ENCODE data around the gene PDLIM5. TPM values are rescaled to one million over a fixed set of nuclear protein-coding genes. Genes with fewer than 3 reads are reported as not detected.

The PDLIM5 gene
- total RNA-seq, 3 donors from 2014 or later (not counting 1 experiment from before 2014, with no cell fraction given), result 41.8 to 94.8 (median 50.5) TPM

GRCh38 chr4:94414907-94415306 lies 36.8 kb upstream of the PDLIM5 start:
- Mint-ChIP-seq H3K4me1 (no peaks in the 10 kb centered on the region), H3K27ac (no peak overlapping the region), H3K4me3 (no peak overlapping the region), H3K9me3 (peaks cover 0 to 2% of the 10 kb centered on the region in 2 donors), H3K36me3 (no peaks in the 10 kb centered on the region), H3K27me3 (ENCODE audit: low read depth in 2 of 2) (peaks cover 20 to 58% of the 10 kb centered on the region in 2 donors)
- no peaks in the 10 kb centered on the region for H3K4me1 ChIP-seq (ENCODE audit: control insufficient read depth, insufficient read depth, low read length)
- intact Hi-C loops (cut with micrococcal nuclease), result no loop called here
- no peak overlapping the region for H3K4me3 ChIP-seq (ENCODE audit: low read length)
- H3K9me3 ChIP-seq (ENCODE audit: control insufficient read depth, insufficient read depth, low read length), result no peaks in the 10 kb centered on the region
- no peak for TF ChIP-seq CTCF (IDR thresholded peaks at IDR 0.05)
- DNase-seq (no peak), ATAC-seq (no peak)
- peaks cover 2% of the 10 kb centered on the region for H3K27me3 ChIP-seq (ENCODE audit: control insufficient read depth, insufficient read depth, low read length)
- WGBS (ENCODE audit: insufficient coverage), result 100% methylated on average over 1 of the region's 1 CpG
- H3K27ac ChIP-seq (ENCODE audit: low read length), result no peak overlapping the region
- no peaks in the 10 kb centered on the region for H3K36me3 ChIP-seq (ENCODE audit: control insufficient read depth, insufficient read depth, low read length)

GRCh38 chr4:94415448-94415847 lies 36.3 kb upstream of the PDLIM5 start:
- Mint-ChIP-seq H3K4me1 (no peaks in the 10 kb centered on the region), H3K27me3 (ENCODE audit: low read depth in 2 of 2) (peaks cover 20 to 58% of the 10 kb centered on the region in 2 donors), H3K27ac (no peak overlapping the region), H3K36me3 (no peaks in the 10 kb centered on the region), H3K4me3 (no peak overlapping the region), H3K9me3 (peaks cover 0 to 2% of the 10 kb centered on the region in 2 donors)
- peaks cover 2% of the 10 kb centered on the region for H3K27me3 ChIP-seq (ENCODE audit: control insufficient read depth, insufficient read depth, low read length)
- DNase-seq, result no peak
- H3K4me3 ChIP-seq (ENCODE audit: low read length), result no peak overlapping the region
- no peak overlapping the region for H3K27ac ChIP-seq (ENCODE audit: low read length)
- no peaks in the 10 kb centered on the region for H3K9me3 ChIP-seq (ENCODE audit: control insufficient read depth, insufficient read depth, low read length)
- no peak for TF ChIP-seq CTCF (IDR thresholded peaks at IDR 0.05)
- H3K36me3 ChIP-seq (ENCODE audit: control insufficient read depth, insufficient read depth, low read length), result no peaks in the 10 kb centered on the region
- WGBS (ENCODE audit: insufficient coverage), result 90% methylated on average over 2 of the region's 3 CpGs
- ATAC-seq, result no peak
- no peaks in the 10 kb centered on the region for H3K4me1 ChIP-seq (ENCODE audit: control insufficient read depth, insufficient read depth, low read length)
- intact Hi-C loops (cut with micrococcal nuclease), result no loop called here

- Mint-ChIP-seq H3K9me3 (peaks cover 0 to 2% of the 10 kb centered on the region in 2 donors), H3K27ac (no peak overlapping the region), H3K4me1 (no peaks in the 10 kb centered on the region), H3K4me3 (no peak overlapping the region), H3K36me3 (no peaks in the 10 kb centered on the region), H3K27me3 (ENCODE audit: low read depth in 2 of 2) (peaks cover 20 to 63% of the 10 kb centered on the region in 2 donors)
- Histone ChIP-seq H3K27me3 (ENCODE audit: control insufficient read depth, insufficient read depth, low read length) (peaks cover 2% of the 10 kb centered on the region), H3K4me3 (ENCODE audit: low read length) (no peak overlapping the region), H3K4me1 (ENCODE audit: control insufficient read depth, insufficient read depth, low read length) (no peaks in the 10 kb centered on the region), H3K27ac (ENCODE audit: low read length) (no peak overlapping the region), H3K9me3 (ENCODE audit: control insufficient read depth, insufficient read depth, low read length) (no peaks in the 10 kb centered on the region), H3K36me3 (ENCODE audit: control insufficient read depth, insufficient read depth, low read length) (no peaks in the 10 kb centered on the region)
- ATAC-seq, result no peak
- TF ChIP-seq CTCF (IDR thresholded peaks at IDR 0.05), result no peak
- intact Hi-C loops (cut with micrococcal nuclease), result no loop called here
- WGBS (ENCODE audit: insufficient coverage), result 93% methylated on average over 3 of the region's 4 CpGs
- DNase-seq, result no peak
Measured at GRCh38 chr4:94416335-94416734, 35.4 kb upstream of the PDLIM5 start.

GRCh38 chr4:94416981-94417380 lies 34.8 kb upstream of the PDLIM5 start:
- DNase-seq (no peak), ATAC-seq (no peak)
- peaks cover 0 to 2% of the 10 kb centered on the region in 2 donors for H3K9me3 Mint-ChIP-seq
- peaks cover 20 to 61% of the 10 kb centered on the region in 2 donors for H3K27me3 Mint-ChIP-seq (ENCODE audit: low read depth in 2 of 2)
- WGBS (ENCODE audit: insufficient coverage), result no CpG with 5 or more reads among the region's 1 CpG
- no peak overlapping the region for H3K4me3 Mint-ChIP-seq
- H3K27ac Mint-ChIP-seq, result no peak overlapping the region
- H3K36me3 ChIP-seq (ENCODE audit: control insufficient read depth, insufficient read depth, low read length), result no peaks in the 10 kb centered on the region
- no peak overlapping the region for H3K27ac ChIP-seq (ENCODE audit: low read length)
- no peaks in the 10 kb centered on the region for H3K36me3 Mint-ChIP-seq
- no peaks in the 10 kb centered on the region for H3K4me1 Mint-ChIP-seq
- H3K4me3 ChIP-seq (ENCODE audit: low read length), result no peak overlapping the region
- no peaks in the 10 kb centered on the region for H3K4me1 ChIP-seq (ENCODE audit: control insufficient read depth, insufficient read depth, low read length)
- TF ChIP-seq CTCF (IDR thresholded peaks at IDR 0.05), result no peak
- H3K9me3 ChIP-seq (ENCODE audit: control insufficient read depth, insufficient read depth, low read length), result no peaks in the 10 kb centered on the region
- peaks cover 2% of the 10 kb centered on the region for H3K27me3 ChIP-seq (ENCODE audit: control insufficient read depth, insufficient read depth, low read length)
- intact Hi-C loops (cut with micrococcal nuclease), result no loop called here

Measured in natural killer cell (primary cell).